ENCODE measurements around the gene PARD3.

DNA sequence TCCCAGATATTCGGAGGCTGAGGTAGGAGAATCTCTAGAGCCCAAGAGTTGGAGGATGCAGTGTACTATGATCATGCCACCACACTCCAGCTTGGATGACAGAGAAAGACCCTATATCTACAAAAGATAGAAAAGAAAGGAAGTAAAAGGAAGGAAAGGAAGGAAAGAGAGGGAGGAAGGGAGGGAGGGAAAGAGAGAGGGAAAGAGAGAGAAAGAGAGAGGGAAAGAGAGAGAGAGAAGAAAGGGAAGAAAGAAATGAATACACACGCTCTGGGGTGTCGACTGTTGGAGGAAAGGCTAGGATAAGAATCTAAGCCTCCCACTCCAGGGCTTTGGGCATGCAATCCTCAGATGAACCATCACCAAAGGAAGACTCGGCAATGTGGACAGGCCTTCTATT lies 69.9 kb downstream of the PARD3 start:
- TF ChIP-seq CTCF (IDR thresholded peaks at IDR 0.05) (no peak), CHD2 (IDR thresholded peaks at IDR 0.05; ENCODE audit: low read length, partially characterized antibody) (no peak), JUN (IDR thresholded peaks at IDR 0.05) (no peak), POLR2A (IDR thresholded peaks at IDR 0.05; ENCODE audit: low read length) (no peak), KDM1A (IDR thresholded peaks at IDR 0.05; ENCODE audit: low read depth) (no peak), MAZ (IDR thresholded peaks at IDR 0.05; ENCODE audit: borderline replicate concordance, low read depth, low read length) (no peak), ELK1 (IDR thresholded peaks at IDR 0.05; ENCODE audit: low read depth, low read length) (no peak), MYC (IDR thresholded peaks at IDR 0.05; ENCODE audit: borderline replicate concordance, low read length) (no peak)

Measured in A549 (cell line).